Tracheal epithelial cell (primary cell): Measurements from ENCODE around the gene MCM3. TPM values are rescaled to one million over a fixed set of nuclear protein-coding genes. Genes with fewer than 3 reads are reported as not detected.

Experiments
- total RNA-seq: library from RNA; depleted of rRNA; stranded (reverse); fragments of >200 nt; gene quantifications from 2 replicates; pipeline ENCODE4 v1.2.1, GENCODE V29; 2014

Gene MCM3
- total RNA-seq = 20.7 and 24.8 TPM in 2 replicates

DNA sequence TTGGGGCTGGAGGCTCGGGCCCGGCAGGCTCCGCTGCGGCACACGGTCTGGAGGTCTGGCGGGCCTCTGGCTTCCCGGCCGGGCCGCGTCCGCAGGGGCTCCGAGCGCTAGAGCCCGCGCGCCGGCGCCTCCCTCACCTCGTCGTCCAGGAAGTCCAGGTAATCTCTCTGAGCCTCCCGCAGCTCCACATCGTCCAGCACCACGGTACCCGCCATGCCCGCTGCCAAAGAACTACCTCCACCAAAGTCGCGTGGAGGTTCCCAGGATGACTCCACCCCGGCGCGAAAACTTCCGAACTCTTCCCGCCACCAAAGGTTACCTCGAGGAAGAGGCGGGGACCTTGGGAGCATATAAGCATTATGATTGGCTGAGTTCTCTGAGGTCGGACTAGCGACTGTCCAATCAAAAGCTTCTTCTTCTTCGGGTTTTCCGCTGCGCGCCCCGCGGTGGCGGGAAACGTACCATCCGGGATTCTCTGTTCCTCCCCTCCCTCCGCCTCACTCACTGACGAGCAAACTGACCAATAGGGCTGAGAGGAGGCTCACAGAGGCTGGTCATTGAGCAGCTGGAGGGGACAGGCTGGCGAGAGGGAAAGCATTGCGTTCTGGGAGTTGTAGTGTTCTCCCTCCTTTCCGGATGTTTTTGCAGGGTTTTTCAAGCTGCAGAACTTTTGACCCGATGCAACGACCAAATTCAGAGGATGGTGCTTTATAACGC is at the start of gene MCM3:
Gene MCM3 (minus strand): TSS at position 283 of the 717 bp plus-strand sequence. CDS start 68 bp downstream, at position 215.

DNA sequence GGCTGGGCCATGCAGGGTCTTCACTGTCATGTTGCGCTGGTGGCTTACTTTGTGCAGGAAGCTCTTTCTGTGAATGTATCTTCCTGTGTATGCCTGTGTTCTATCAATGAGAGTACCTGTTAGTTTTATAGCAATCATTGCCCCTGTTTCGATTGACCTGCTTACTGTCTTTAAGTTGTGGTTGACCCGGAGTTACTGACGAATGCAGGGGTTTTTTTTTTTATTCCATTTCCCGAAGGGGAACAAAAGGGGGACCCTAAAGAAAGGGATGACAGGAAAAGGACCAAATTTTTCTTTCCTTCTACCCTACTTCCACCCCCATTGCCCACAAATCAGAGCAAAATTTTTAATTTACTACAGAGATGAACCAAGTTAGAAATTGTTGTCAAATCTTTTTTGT is 40.1 kb downstream of the MCM3 start, which contains the start of gene IL17F:
Gene IL17F (minus strand): TSS at position 101 of the 400 bp plus-strand sequence. CDS start 71 bp downstream, at position 30.

Other genes starting within 250 kb of the MCM3 start
- under 0.01 and 2.4 TPM in 2 replicates for gene PKHD1, start 197.1 kb downstream of the MCM3 start, total RNA-seq
- not detected in 2 replicates for gene IL17A, start 98.4 kb downstream of the MCM3 start, total RNA-seq
- gene IL17F, start 40.2 kb downstream of the MCM3 start, total RNA-seq = not detected in 2 replicates
- gene PAQR8, start 77.4 kb upstream of the MCM3 start, total RNA-seq = 0.96 and 1.7 TPM in 2 replicates
- gene EFHC1, start 135.6 kb upstream of the MCM3 start, total RNA-seq = 4.9 and 8.7 TPM in 2 replicates